H1 (cell line): ENCODE data around the gene LDLRAD4. TPM values are rescaled to one million over a fixed set of nuclear protein-coding genes. Genes with fewer than 3 reads are reported as not detected.

Experiments used
- CTCF ChIA-PET: fragments of 300-600 bp; sonication (Branson Sonifier 250); formaldehyde crosslinking; loops from one replicate; lab custom pipeline; 2021; ENCODE audit not compliant: partially characterized antibody; lab: Charles Lee
- POLR2A ChIA-PET: fragments of 300-600 bp; sonication (Branson Sonifier 250); formaldehyde crosslinking; loops from one replicate; lab custom pipeline; 2021; ENCODE audit warnings: inconsistent platforms; ENCODE audit not compliant: partially characterized antibody; lab: Charles Lee
- DNase-seq, 2 experiments: peaks; one replicate each; pipeline versions ENCODE4 v3.0.0 to v3.0.0-alpha.2; 2010 to 2022; ENCODE audit warnings: low spot score in 2 of 2, low read depth in 1 of 2, mixed read lengths in 1 of 2
- FAIRE-seq: peaks from 2 replicates; lab custom pipeline; 2011; peaks lifted over from hg19 to GRCh38; lab: Jason Lieb, UNC
- H2AFZ ChIP-seq: 2 replicates; pipeline ENCODE4 v1.8.1; 2012; ENCODE audit warnings: low read length, inconsistent platforms
- H2AK5ac ChIP-seq: 2 replicates; pipeline ENCODE4 v1.6.1; 2013; ENCODE audit warnings: low read depth, low read length
- H2BK120ac ChIP-seq: replicated peaks from 2 replicates; pipeline ENCODE3; 2013; ENCODE audit warnings: low read depth, low read length, inconsistent platforms
- H2BK12ac ChIP-seq: 2 replicates; pipeline ENCODE4 v1.6.1; 2013; ENCODE audit warnings: low read depth, low read length
- H2BK15ac ChIP-seq: 2 replicates; pipeline ENCODE4 v1.6.1; 2013; ENCODE audit warnings: low read length
- H2BK20ac ChIP-seq: 2 replicates; pipeline ENCODE4 v1.6.1; 2013; ENCODE audit warnings: low read length
- H2BK5ac ChIP-seq: 2 replicates; pipeline ENCODE4 v1.6.1; 2013; ENCODE audit warnings: low read depth, low read length
- H3K14ac ChIP-seq: 2 replicates; pipeline ENCODE4 v1.6.1; 2013; ENCODE audit warnings: inconsistent platforms; ENCODE audit not compliant: insufficient read length
- H3K18ac ChIP-seq: 2 replicates; pipeline ENCODE4 v1.6.1; 2013; ENCODE audit warnings: low read length; ENCODE audit errors: extremely low read depth
- H3K23ac ChIP-seq: 2 replicates; pipeline ENCODE4 v1.6.1; 2013; ENCODE audit warnings: inconsistent platforms; ENCODE audit not compliant: insufficient read length
- H3K23me2 ChIP-seq: 2 replicates; pipeline ENCODE4 v1.6.1; 2013; ENCODE audit warnings: low read depth, low read length
- H3K27ac ChIP-seq: 2 replicates; pipeline ENCODE4 v1.6.1; 2011; ENCODE audit warnings: low read depth, low read length, inconsistent platforms
- H3K27me3 ChIP-seq, 4 experiments: replicated peaks in 1 of 4; 1 replicate in 1 of 4; 2 replicates in 3 of 4; pipeline versions ENCODE4 v1.6.1 to v1.8.1; 2011 to 2013; ENCODE audit warnings: low read length in 3 of 4, mild to moderate bottlenecking in 3 of 4, inconsistent platforms in 2 of 4, mixed read lengths in 2 of 4, moderate library complexity in 1 of 4; ENCODE audit not compliant: control insufficient read depth in 3 of 4, insufficient read depth in 3 of 4; ENCODE audit errors: extremely low read depth in 1 of 4
- H3K36me3 ChIP-seq, 4 experiments: 2 replicates each; pipeline versions ENCODE4 v1.6.1 to v1.8.1; 2011 to 2013; ENCODE audit warnings: mild to moderate bottlenecking in 4 of 4, low read length in 3 of 4, moderate library complexity in 2 of 4, control low read depth in 1 of 4, inconsistent platforms in 1 of 4; ENCODE audit not compliant: insufficient read depth in 4 of 4, control insufficient read depth in 2 of 4
- H3K4ac ChIP-seq: replicated peaks from 2 replicates; pipeline ENCODE3; 2013; ENCODE audit warnings: low read length, low read depth, mixed read lengths, inconsistent platforms; ENCODE audit not compliant: insufficient read length
- H3K4me1 ChIP-seq, 4 experiments: replicated peaks in 1 of 4; 1 replicate in 1 of 4; 2 replicates in 3 of 4; pipeline versions ENCODE4 v1.6.1 to v1.8.1; 2011 to 2013; ENCODE audit warnings: low read length in 3 of 4, inconsistent platforms in 2 of 4, mixed read lengths in 1 of 4; ENCODE audit not compliant: insufficient read depth in 4 of 4, control insufficient read depth in 3 of 4
- H3K4me2 ChIP-seq, 2 experiments: 2 replicates each; pipeline versions ENCODE4 v1.6.1 to v1.8.1; 2011 to 2013; ENCODE audit warnings: low read depth in 2 of 2, low read length in 2 of 2, control low read depth in 1 of 2, inconsistent platforms in 1 of 2, mild to moderate bottlenecking in 1 of 2; ENCODE audit not compliant: insufficient read depth in 1 of 2
- H3K4me3 ChIP-seq, 4 experiments: fragments of 200-600, 300-600 bp in 1 of 4; sonication (generic), shearing (Covaris generic), sonication (Bioruptor Twin) in 1 of 4; 2 replicates each; pipeline versions ENCODE4 v1.5.1 to v1.8.1; 2011 to 2016; ENCODE audit warnings: low read length in 4 of 4, low read depth in 3 of 4, control low read depth in 2 of 4, inconsistent platforms in 2 of 4, mild to moderate bottlenecking in 2 of 4, mixed read lengths in 1 of 4, moderate library complexity in 1 of 4; ENCODE audit not compliant: insufficient read depth in 2 of 4; ENCODE audit errors: extremely low read depth in 1 of 4
- H3K56ac ChIP-seq: replicated peaks from 2 replicates; pipeline ENCODE3; 2013; ENCODE audit warnings: low read depth, mild to moderate bottlenecking, mixed read lengths, low read length, inconsistent platforms; ENCODE audit not compliant: insufficient read length
- H3K79me1 ChIP-seq: 2 replicates; pipeline ENCODE4 v1.6.1; 2013; ENCODE audit warnings: low read depth, low read length, control low read depth
- H3K79me2 ChIP-seq, 2 experiments: 2 replicates each; pipeline versions ENCODE4 v1.6.1 to v1.8.1; 2012 to 2013; ENCODE audit warnings: low read length in 2 of 2, mild to moderate bottlenecking in 2 of 2, inconsistent platforms in 1 of 2; ENCODE audit not compliant: insufficient read depth in 2 of 2, control insufficient read depth in 1 of 2
- H3K9ac ChIP-seq, 4 experiments: replicated peaks in 1 of 4; 1 replicate in 1 of 4; 2 replicates in 3 of 4; pipeline versions ENCODE4 v1.6.1 to v1.8.1; 2011 to 2013; ENCODE audit warnings: low read depth in 3 of 4, low read length in 3 of 4, control low read depth in 2 of 4, mild to moderate bottlenecking in 2 of 4, moderate library complexity in 2 of 4, inconsistent platforms in 1 of 4; ENCODE audit errors: extremely low read depth in 1 of 4
- H3K9me3 ChIP-seq, 2 experiments: 2 replicates each; pipeline versions ENCODE4 v1.6.1 to v1.8.1; 2012 to 2013; ENCODE audit warnings: mild to moderate bottlenecking in 2 of 2, moderate library complexity in 2 of 2, control low read depth in 1 of 2, inconsistent platforms in 1 of 2, low read depth in 1 of 2, low read length in 1 of 2, mixed read lengths in 1 of 2; ENCODE audit not compliant: insufficient read depth in 2 of 2
- H4K20me1 ChIP-seq, 2 experiments: replicated peaks in 1 of 2; 2 replicates each; pipeline versions ENCODE3 to v1.8.1; 2011 to 2013; ENCODE audit warnings: inconsistent platforms in 2 of 2, low read length in 2 of 2, mild to moderate bottlenecking in 1 of 2; ENCODE audit not compliant: insufficient read depth in 2 of 2, control insufficient read depth in 1 of 2
- H4K5ac ChIP-seq: 2 replicates; pipeline ENCODE4 v1.6.1; 2013; ENCODE audit warnings: low read length, low read depth, mixed read lengths, inconsistent platforms; ENCODE audit not compliant: insufficient read length
- H4K8ac ChIP-seq: 2 replicates; pipeline ENCODE4 v1.8.0; 2013; ENCODE audit warnings: mild to moderate bottlenecking, moderate library complexity, low read length, inconsistent platforms; ENCODE audit not compliant: insufficient read depth; ENCODE audit errors: extremely low read depth
- H4K91ac ChIP-seq: replicated peaks from 2 replicates; pipeline ENCODE3; 2013; ENCODE audit warnings: low read length, mixed read lengths, inconsistent platforms; ENCODE audit not compliant: insufficient read length
- BACH1 ChIP-seq: IDR thresholded peaks from 2 replicates; pipeline ENCODE4 v1.6.1; 2012; ENCODE audit warnings: low read length, improper control_type of control experiment
- CBX5 ChIP-seq: fragments of 300-800, 300-1000 bp; sonication (generic); IDR thresholded peaks from 2 replicates; pipeline ENCODE4 v1.7.1; 2016; ENCODE audit warnings: antibody characterized with exemption, low read length, low read depth
- CBX8 ChIP-seq: fragments of 300-800, 300-1000 bp; sonication (generic); IDR thresholded peaks from 2 replicates; pipeline ENCODE4 v1.7.1; 2016; ENCODE audit warnings: low read depth, low read length, borderline replicate concordance
- CREB1 ChIP-seq: IDR thresholded peaks from 2 replicates; pipeline ENCODE4 v1.6.1; 2012; ENCODE audit warnings: inconsistent platforms
- CTBP2 ChIP-seq: IDR thresholded peaks from 2 replicates; pipeline ENCODE4 v1.7.0; 2011; ENCODE audit warnings: borderline replicate concordance, mild to moderate bottlenecking, moderate library complexity, mixed read lengths, low read length; ENCODE audit not compliant: insufficient read depth, insufficient read length
- EZH2 ChIP-seq: fragments of 200-600 bp; sonication (generic); IDR thresholded peaks from 2 replicates; pipeline ENCODE4 v1.7.1; 2012; ENCODE audit warnings: low read depth, mild to moderate bottlenecking, moderate library complexity, low read length, inconsistent platforms; ENCODE audit not compliant: severe bottlenecking
- GABPA ChIP-seq: IDR thresholded peaks from 2 replicates; pipeline ENCODE4 v1.6.1; 2011; ENCODE audit warnings: mild to moderate bottlenecking, low read length, moderate library complexity, borderline replicate concordance; ENCODE audit not compliant: insufficient read depth
- KDM5A ChIP-seq: fragments of 200-600 bp; IDR thresholded peaks from 2 replicates; pipeline ENCODE4 v1.7.1; 2012; ENCODE audit warnings: mild to moderate bottlenecking, low read length, inconsistent platforms, mixed read lengths
- POLR2AphosphoS5 ChIP-seq: IDR thresholded peaks from 2 replicates; pipeline ENCODE4 v1.6.1; 2011; ENCODE audit warnings: low read depth, low read length
- POU5F1 ChIP-seq: IDR thresholded peaks from 2 replicates; pipeline ENCODE4 v1.6.1; 2011; ENCODE audit warnings: low read depth, mild to moderate bottlenecking, low read length, moderate library complexity
- RFX5 ChIP-seq: IDR thresholded peaks from 2 replicates; pipeline ENCODE4 v1.6.1; 2011; ENCODE audit warnings: low read depth, low read length, improper control_type of control experiment, borderline replicate concordance
- RNF2 ChIP-seq: fragments of 200-900, 300-1000 bp; sonication (generic); IDR thresholded peaks from 2 replicates; pipeline ENCODE4 v1.7.1; 2016; ENCODE audit warnings: borderline replicate concordance, low read depth, mild to moderate bottlenecking, antibody characterized with exemption, low read length; ENCODE audit not compliant: poor library complexity, severe bottlenecking; ENCODE audit errors: missing control alignments
- SIN3A ChIP-seq, 2 experiments: IDR thresholded peaks in 1 of 2; conservative IDR thresholded peaks in 1 of 2; 2 replicates each; pipeline ENCODE4 v1.6.1; 2011 to 2012; ENCODE audit warnings: low read length in 2 of 2, improper control_type of control experiment in 1 of 2, low read depth in 1 of 2, mild to moderate bottlenecking in 1 of 2
- polyA plus RNA-seq, 7 experiments: library from polyadenylated mRNA; depleted of rRNA in 3 of 7; stranded (reverse) in 5 of 7; unstranded in 2 of 7; fragments of >200 nt in 5 of 7; fragments of 200-250 nt in 2 of 7; gene quantifications; 1 replicate in 5 of 7; 2 replicates in 1 of 7; 4 replicates in 1 of 7; pipeline versions ENCODE4 v1.2.1 to v1.2.3, GENCODE V29; 2011 to 2013; ENCODE audit warnings: missing spikeins in 2 of 7, mixed read lengths in 2 of 7
- total RNA-seq: library from RNA; stranded (reverse); fragmentation: NEBNext Ultra II Directional; extraction: Animal tissue kit (Norgen Biotek cat#: 25700); gene quantifications from 2 replicates; pipeline ENCODE4 v1.2.1, GENCODE V29; 2021

LDLRAD4 gene
- total and polyA plus RNA-seq, 2 of the 8 experiments (the other 6 are each of a cell fraction or from before 2014, with no cell fraction given) = 0.77 to 1.4 TPM

DNA sequence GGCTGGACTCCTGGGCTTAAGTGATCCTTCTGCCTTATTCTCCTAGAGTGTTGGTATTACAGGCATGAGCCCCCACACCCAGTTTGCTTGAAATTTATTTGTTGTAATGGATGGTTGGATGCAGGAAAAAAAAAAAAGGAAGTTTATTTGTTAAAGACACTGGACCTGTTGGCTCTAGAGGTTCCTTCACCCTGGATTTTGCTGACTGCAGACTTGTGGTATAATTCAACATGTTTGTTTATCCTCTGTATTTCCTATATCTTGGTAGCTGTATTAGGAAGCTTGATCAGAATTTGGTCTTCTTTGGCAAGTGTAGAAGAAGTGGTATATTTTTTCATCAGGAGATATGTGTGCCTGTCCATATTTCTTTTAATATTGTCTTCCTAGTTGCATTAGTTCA lies 138.7 kb downstream of the LDLRAD4 start:
- no peaks in the 10 kb centered on the region for H3K23me2 ChIP-seq
- no peak overlapping the region for H2BK20ac ChIP-seq
- no peak overlapping the region for H2BK120ac ChIP-seq
- no peak overlapping the region for H3K27ac ChIP-seq
- H3K4me1 ChIP-seq = no peaks in the 10 kb centered on the region
- H4K91ac ChIP-seq = no peak overlapping the region
- TF ChIP-seq SIN3A (conservative IDR thresholded peaks at IDR 0.05 in 1 of 2, IDR thresholded peaks at IDR 0.05 in 1 of 2; ENCODE audit: low read depth in 1 of 2, low read length in 2 of 2) (no peak), GABPA (no peak), CTBP2 (no peak), RNF2 (no peak), CBX8 (no peak), POU5F1 (no peak), CBX5 (no peak), EZH2 (no peak), POLR2AphosphoS5 (no peak), BACH1 (no peak), KDM5A (no peak), CREB1 (no peak), RFX5 (no peak)
- H2AFZ ChIP-seq = no peak overlapping the region
- H2BK15ac ChIP-seq = no peak overlapping the region
- no peak overlapping the region for H3K23ac ChIP-seq
- no peak overlapping the region for H3K4ac ChIP-seq
- no peak overlapping the region for H3K4me3 ChIP-seq
- no peaks in the 10 kb centered on the region for H3K79me2 ChIP-seq
- no peak overlapping the region for H3K4me2 ChIP-seq
- no peak overlapping the region for H2BK12ac ChIP-seq
- no peak overlapping the region for H3K14ac ChIP-seq
- H4K8ac ChIP-seq = no peak overlapping the region
- ChIA-PET POLR2A (no interaction called here), CTCF (interaction anchor here (0.6 kb wide), 1 partner anchor 32 kb away, joined by 3 read pairs; no protein-coding TSS in a partner anchor)
- FAIRE-seq (no peak), DNase-seq (no peak)
- no peaks in the 10 kb centered on the region for H3K9me3 ChIP-seq
- no peaks in the 10 kb centered on the region for H3K27me3 ChIP-seq
- no peaks in the 10 kb centered on the region for H4K20me1 ChIP-seq
- no peak overlapping the region for H3K9ac ChIP-seq
- no peak overlapping the region for H2BK5ac ChIP-seq
- no peak overlapping the region for H4K5ac ChIP-seq
- no peak overlapping the region for H3K56ac ChIP-seq
- no peak overlapping the region for H2AK5ac ChIP-seq
- H3K36me3 ChIP-seq = no peaks in the 10 kb centered on the region
- H3K18ac ChIP-seq = no peak overlapping the region
- H3K79me1 ChIP-seq = no peaks in the 10 kb centered on the region
